GM12872 (cell line): ENCODE results near the gene ARMC8.

Experiments used
- TF ChIP-seq, protein P1 (sequence below): IDR thresholded peaks from 3 replicates; pipeline ENCODE4 v1.5.1; 2011; ENCODE audit warnings: low read depth, mild to moderate bottlenecking, low read length, moderate library complexity; ENCODE audit not compliant: insufficient read depth

Gene ARMC8

DNA sequence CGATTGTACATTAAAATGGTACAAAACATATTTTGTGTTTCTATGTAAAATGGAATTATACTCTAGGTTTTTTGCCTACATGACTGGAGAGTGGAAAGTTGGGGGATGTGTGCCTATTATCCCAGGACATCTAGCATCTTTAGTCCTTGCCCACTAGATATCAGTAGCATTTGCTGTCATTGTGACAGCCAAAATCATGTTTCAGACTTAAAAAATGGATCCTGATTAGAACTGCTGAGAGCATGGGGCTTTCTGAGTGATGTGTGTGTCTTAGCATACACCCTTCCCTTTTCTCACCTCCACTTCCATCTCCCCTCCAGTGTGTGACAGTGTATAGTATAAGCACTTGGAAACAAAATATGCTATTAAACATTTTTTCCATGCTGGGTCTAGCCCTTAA, 13.3 kb downstream of the ARMC8 start:
- TF ChIP-seq, protein P1, sequence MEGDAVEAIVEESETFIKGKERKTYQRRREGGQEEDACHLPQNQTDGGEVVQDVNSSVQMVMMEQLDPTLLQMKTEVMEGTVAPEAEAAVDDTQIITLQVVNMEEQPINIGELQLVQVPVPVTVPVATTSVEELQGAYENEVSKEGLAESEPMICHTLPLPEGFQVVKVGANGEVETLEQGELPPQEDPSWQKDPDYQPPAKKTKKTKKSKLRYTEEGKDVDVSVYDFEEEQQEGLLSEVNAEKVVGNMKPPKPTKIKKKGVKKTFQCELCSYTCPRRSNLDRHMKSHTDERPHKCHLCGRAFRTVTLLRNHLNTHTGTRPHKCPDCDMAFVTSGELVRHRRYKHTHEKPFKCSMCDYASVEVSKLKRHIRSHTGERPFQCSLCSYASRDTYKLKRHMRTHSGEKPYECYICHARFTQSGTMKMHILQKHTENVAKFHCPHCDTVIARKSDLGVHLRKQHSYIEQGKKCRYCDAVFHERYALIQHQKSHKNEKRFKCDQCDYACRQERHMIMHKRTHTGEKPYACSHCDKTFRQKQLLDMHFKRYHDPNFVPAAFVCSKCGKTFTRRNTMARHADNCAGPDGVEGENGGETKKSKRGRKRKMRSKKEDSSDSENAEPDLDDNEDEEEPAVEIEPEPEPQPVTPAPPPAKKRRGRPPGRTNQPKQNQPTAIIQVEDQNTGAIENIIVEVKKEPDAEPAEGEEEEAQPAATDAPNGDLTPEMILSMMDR, result no peak

DNA sequence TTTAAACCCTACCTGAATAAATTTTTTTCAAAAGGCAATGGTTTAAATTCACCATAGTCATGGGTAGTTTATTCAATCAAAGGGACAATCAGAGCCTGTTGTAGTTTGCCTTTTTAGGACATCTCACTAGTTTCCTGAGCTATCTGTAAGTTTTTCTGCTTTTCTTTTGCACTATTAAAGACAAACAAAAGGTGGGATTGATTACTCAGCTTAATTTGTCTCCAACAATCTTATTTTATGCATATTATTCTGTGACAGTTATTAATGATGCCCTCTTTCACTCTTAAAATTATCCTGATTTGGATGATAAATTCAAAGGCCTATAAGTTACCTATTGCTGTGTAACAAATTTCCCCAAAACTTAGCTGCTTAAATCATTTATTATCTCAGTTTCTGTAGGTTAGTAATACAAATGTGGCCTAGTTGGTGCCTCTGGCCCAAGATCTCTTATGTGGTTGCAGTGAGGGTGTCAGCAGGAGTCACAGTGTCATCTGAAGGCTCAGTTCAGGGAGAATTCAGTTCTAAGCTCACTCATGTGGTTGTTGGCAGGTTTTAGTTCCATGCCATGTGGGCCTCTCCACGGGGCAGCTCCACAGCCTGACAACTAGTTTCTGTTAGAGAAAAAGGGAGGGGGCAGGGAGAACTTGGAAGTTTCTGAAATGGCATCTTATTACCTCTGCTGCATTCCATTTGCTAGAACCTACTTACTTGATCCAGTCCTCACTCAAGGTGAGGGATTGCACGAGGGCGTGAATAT, 16.0 kb downstream of the ARMC8 start:
- TF ChIP-seq, protein P1, result no peak

DNA sequence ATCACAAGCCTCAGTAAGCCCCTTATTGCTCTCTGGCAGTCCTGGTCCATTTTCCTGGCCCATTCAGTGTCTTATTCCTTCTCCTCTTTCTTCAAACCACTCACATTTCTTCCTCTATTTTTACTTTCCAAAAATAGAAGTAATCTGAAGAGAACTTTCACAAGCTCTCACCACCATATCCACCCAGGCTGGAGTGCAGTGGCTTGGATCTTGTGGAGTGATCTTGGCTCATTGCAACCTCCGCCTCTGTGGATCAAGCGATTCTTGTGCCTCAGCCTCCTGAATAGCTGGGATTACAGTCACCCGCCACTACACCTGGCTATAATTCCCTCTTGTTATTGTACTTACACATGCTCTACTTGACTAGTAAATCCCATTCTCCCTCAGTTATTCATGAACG, 16.8 kb downstream of the ARMC8 start:
- TF ChIP-seq, protein P1, result no peak

DNA sequence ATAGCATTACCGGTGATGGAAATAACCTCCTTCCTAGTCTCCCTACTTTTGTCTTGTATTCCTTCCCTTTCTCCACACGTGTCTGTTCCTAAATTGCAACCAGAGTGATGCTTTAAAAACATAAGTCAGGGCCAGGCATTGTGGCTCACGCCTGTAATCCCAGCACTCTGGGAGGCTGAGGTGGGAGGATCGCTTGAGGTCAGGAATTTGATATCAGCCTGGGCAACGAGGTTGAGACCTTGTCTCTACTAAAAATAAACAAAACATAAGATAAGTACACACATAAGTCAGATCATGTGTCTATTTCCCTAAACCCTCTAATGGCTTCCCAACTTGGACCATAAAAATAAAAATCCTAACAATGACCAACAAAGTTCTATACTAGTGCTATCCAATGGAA, 18.4 kb downstream of the ARMC8 start:
- TF ChIP-seq, protein P1, result no peak

DNA sequence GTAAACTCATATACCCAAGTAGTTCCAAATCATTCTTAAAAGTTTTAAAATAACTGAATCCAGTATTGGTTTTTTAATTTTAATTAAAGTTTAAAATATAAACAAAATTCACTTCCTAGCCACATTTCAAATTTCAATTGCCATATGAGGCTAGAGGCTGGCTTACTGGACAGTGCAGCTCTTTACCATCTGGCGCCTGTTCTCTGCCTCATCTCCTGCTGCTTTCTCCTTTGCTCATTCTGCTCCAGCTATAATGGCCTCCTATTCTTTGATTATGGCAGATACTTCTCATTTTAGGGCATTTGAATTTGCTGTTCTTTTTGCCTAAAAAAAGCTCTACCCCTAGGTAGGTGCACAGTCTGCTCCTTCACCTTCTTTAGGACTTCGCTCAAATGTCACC, 19.1 kb downstream of the ARMC8 start:
- TF ChIP-seq, protein P1, result no peak

DNA sequence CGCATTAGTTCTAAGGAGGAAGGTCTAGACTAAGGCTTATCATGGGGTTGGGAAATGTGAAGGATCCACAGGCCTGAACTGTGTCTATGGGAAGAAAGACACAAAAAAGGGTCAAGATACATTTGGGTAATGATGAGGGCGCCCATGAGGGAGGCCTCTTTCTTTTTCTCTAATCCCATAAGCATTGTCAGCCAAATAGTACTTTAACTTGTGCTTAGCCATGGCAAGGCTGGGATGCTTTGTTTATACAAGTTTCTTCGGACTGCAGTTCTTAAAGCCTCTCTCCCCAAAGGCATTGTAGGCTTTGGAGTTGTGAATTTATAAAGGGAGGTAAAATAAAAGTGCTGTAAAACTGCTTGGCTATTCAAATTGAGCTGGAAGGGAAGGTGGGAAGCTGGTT, 23.4 kb downstream of the ARMC8 start:
- TF ChIP-seq, protein P1, result no peak

DNA sequence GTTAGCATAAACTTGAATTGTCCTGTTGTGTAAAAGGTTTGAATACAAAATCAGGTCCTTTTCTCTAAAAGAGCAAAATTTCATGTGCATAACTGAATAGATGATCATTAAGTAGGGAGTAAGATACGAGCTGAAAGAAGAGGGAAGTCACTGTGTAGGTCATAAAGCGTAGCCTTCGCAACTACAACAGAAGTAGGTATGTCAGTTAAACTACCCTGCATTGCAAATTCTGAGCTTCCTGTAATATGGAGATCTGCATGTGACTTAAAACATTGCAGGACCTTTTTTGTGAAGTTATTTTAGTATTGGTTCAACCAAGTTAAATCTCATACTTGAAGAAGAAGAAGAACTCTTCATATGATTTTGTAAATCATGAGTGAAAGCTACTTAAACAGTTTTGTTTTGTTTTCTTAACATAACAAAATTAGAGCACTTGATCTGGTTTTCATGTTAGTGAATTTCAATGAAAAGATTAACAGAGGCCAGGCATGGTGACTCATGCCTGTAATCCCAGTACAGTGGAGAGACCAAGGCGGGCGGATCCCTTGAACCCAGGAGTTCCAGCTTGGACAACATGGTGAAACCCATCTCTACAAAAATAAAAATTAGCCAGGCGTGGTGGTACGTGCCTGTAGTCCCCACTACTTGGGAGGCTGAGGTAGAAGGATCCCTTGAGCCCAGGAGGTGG, 26.4 kb downstream of the ARMC8 start:
- TF ChIP-seq, protein P1, result no peak
